Measurements from ENCODE around the gene GRID1. TPM values are rescaled to one million over a fixed set of nuclear protein-coding genes. Genes with fewer than 3 reads are reported as not detected.
"Not testable (repeated sequence)": the region's sequence is repeated elsewhere in the genome, so short reads cannot be mapped to it uniquely, and the experiment has no call there.

GRID1 gene
- total RNA-seq, 1 donor, result under 0.01 TPM

DNA sequence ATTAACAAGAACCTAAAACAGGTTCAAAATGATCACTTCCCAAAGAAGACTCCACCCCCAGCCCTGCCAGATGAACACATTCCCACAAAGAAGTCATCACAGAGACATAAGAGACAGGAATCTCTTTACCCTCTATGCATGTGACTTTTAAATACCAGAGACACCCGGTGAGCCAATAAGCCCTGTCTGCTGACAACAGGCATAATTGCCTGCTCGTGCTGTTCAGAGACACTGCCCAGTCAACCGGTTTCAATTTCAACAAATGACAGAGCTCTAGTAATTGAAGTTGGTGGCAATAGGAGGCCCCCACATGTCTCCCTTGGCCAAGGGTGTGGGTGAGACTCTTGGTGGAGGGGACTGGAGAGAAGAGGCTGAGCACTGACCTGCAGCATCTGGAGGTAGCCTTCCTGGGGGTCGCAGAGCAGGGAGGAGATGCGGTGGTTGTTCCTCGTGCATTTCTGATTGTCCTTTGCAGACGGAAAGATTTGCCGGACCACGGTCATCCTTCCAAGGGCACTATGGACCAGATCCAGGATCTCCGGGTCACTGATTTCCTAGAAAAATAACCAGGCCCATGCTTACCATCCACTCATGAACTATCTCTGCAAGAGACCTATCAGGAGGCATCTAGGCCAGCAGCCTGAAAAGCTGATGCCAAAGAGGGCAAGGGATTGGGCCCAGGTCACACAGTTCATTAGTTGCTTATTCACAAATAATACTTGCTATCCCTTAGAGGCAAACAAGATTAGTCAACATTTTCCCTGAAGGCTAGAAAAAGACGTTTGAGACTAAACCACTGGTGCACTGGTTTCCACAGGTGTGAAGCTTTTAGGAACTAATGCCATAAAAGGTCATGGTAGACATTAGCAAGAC, 497.7 kb downstream of the GRID1 start:
- no peak for DNase-seq (ENCODE audit: low read depth in 2 of 3, low spot score in 2 of 3)

DNA sequence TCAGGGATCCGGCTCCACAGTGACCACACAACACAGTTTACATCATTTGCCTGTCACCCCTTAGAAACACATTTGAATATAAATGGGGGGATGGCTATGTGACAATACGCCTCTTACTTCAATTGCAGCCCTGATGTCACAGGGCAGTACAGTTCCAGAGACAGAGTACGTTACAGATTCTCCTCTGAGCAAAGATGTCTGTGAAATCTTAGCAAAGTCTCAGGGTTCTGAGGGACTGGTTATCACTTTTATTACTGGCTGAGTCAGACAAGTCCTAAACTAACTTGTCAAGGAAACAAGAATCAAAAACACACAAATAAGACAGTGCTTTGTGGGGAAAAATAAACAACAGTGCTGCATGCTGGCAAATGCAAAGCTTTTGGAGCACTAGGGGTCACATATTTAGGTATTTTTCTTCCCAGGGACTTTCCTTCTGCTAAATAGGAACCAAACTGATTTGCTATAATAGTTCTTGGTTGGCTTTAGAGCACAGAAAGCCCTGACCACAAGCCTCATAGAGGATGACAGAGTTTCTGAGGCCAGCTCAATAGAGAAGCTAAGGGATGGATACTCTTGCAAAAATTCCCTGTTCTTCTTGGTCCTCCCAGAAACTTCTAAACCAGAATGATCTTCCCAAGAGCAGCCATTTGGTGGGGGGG, 501.6 kb downstream of the GRID1 start:
- no peak for DNase-seq (ENCODE audit: low read depth in 2 of 3, low spot score in 2 of 3)

- no peak for DNase-seq (ENCODE audit: low read depth in 2 of 3, low spot score in 2 of 3)
These were observed 502.4 kb downstream of the GRID1 start for GRCh38 chr10:85864173-85864549.

GRCh38 chr10:85863301-85864172, 503.1 kb downstream of the GRID1 start:
- DNase-seq (ENCODE audit: low read depth in 2 of 3, low spot score in 2 of 3), result no peak

DNA sequence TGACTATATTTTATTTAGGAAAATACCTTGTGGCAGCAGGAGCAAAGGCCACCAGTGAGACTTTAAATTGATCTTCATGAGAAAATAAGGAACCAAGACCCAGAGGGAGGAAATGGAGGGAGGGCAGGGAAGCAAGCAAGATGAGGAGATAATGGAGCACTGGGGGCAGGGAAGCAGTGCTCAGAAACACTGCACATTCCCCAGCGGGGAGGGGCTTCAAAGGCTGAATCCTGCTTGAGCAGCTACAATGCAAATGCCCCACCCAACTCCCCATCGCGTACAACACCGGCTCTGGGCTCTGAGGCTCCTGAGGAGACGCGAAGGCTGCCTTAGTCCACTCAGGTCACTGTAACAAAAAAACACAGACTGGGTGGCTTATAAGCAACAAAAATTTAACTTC, 503.8 kb downstream of the GRID1 start:
- no peak for DNase-seq (ENCODE audit: low read depth in 2 of 3, low spot score in 2 of 3)

DNA sequence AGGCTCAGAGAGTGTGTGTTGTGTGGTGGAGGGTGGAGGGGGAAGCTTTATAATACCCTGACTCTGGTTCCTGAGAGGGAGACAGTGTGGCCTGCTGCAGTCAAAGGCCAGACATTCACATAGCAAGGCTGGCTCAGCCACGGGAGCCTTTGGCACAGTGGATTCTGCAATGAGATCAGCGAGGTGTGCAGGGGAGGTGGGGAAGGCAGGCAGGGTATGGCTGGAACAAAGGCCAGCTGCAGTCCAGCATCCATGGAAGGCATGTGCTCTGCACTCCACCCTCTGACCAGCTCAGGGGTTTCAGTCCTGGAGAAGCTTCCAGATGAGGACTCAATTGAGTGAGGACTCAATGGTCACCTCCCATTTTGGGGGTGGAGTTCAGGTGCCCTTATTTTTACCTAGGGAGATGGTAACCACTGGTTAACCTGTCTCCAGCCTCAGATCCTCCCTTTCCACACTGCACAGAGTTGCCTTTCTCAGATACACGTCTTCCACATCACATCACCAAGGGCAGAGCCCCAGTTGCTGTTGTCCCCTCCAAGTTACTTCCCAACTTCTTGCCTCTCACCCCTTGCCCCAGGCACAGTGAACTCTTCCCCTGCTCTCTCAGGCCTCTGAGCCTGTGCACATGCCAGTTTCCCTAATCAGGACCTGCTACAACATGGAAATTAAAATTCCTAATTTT, 504.9 kb downstream of the GRID1 start:
- DNase-seq (ENCODE audit: low read depth in 2 of 3, low spot score in 2 of 3), result no peak

- no peak for DNase-seq (ENCODE audit: low read depth in 2 of 3, low spot score in 2 of 3)
These were observed 506.7 kb downstream of the GRID1 start for GRCh38 chr10:85859859-85860258.

GRCh38 chr10:85858776-85859515, 507.6 kb downstream of the GRID1 start:
- DNase-seq (ENCODE audit: low read depth in 2 of 3, low spot score in 2 of 3), result no peak

DNA sequence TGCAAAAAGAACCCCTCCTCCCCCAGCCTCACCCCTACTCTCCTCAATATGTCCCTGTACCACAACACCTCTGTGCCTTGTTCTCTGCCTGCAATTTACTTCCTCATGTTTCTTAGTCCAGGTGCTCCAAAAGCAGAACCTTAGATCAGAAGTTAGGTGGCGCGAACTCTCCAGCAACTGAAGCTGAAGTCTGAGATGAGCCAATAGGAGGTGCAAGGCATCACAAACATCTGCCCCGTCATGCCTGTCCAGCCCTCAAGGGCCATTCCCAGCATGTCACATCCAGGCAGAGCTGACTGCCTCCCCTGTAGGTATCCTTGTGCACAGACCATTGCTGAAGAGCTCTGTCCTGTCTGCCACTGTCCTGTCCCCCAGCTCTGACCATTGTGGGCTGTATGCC, 508.8 kb downstream of the GRID1 start:
- no peak for DNase-seq (ENCODE audit: low read depth in 2 of 3, low spot score in 2 of 3)

DNA sequence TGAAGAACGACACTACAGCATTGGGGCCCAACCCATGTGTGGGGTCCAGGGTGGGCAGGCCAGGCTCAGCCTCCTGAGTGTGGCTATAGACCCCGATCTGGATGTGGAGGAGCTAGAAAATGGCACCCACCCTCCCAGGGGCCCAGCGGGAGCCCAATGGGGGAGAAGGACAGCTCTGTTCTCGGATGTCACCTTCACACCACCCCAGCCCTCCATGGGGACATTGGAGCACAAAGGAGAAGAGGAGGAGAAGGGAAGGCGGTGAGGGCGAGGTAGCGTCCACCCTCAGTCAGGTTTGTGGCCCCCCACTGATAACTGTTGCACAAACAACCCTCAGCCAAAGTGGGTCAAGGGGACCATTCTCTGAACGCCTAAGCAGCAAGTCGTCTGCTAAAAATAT, 509.3 kb downstream of the GRID1 start:
- no peak for DNase-seq (ENCODE audit: low read depth in 2 of 3, low spot score in 2 of 3)

GRCh38 chr10:85851934-85852333, 514.7 kb downstream of the GRID1 start:
- DNase-seq (ENCODE audit: low read depth in 2 of 3, low spot score in 2 of 3), result no peak

DNA sequence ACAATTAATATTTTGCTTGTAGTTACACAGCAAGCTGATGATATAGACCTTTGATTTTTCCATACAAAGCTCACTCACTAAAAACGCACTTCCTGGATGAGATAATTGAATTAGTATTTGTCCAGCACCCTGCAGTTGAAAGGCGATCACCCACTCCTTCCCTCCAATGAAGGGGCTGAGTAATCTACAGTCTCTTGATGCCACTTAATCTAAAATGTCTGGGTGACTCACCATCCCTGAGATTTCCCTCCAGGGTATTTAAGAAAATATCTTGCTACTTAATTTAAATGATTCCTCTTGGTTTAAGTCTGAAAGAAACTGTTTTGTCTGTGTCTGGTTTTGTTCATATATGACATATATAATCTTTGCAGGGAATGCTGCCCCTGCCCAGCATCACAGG, 515.3 kb downstream of the GRID1 start:
- no peak for DNase-seq (ENCODE audit: low read depth in 2 of 3, low spot score in 2 of 3)

GRCh38 chr10:85850736-85851135, 515.9 kb downstream of the GRID1 start:
- no peak for DNase-seq (ENCODE audit: low read depth in 2 of 3, low spot score in 2 of 3)

- DNase-seq (ENCODE audit: low read depth in 2 of 3, low spot score in 2 of 3), result no peak
These were observed 517.3 kb downstream of the GRID1 start for GRCh38 chr10:85849315-85849714.

DNA sequence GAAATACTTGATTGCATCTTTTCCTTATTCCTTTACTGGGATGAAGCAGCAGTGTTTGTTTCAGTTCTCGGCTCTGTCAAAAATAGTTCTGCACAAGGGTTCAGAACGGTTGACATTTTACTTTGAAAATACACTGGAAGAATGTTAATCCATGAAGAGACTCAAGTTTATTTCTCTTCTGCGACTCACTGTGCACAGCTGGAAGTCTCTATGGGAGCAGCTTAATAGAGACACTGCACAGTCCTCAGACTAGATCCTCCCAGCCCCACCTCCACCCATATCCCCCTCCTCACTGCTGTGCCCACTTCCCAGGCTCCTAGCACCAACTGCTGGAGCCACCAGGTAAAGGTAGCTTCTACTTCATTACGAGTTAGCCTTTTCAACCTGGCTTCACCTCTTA, 517.8 kb downstream of the GRID1 start:
- DNase-seq (ENCODE audit: low read depth in 2 of 3, low spot score in 2 of 3), result no peak

- no peak for DNase-seq (ENCODE audit: low read depth in 2 of 3, low spot score in 2 of 3)
These were observed 519.5 kb downstream of the GRID1 start for GRCh38 chr10:85847085-85847484.

GRCh38 chr10:85838660-85839059, 527.9 kb downstream of the GRID1 start:
- DNase-seq (ENCODE audit: low read depth in 2 of 3, low spot score in 2 of 3), result not testable (repeated sequence)

- no peak for DNase-seq (ENCODE audit: low read depth in 2 of 3, low spot score in 2 of 3)
These were observed 533.6 kb downstream of the GRID1 start for GRCh38 chr10:85832988-85833387.

DNA sequence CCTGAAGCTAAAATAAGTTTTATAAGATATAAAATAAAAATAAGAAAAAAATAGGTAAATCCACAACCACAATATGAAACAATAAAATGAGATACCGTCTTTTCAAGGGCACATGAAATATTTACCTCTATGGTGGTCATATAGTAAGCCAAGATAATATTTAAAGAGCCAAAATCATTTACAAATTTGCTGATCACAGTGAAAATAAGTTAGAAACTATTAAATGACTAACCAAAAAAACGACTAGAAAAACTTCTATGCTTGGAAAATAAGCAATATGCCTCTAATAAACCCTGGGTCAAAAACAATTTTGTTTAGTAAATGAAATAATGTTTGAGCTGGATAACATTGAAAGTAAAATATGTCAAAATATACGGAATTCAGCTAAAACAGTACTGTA, 535.2 kb downstream of the GRID1 start:
- no peak for DNase-seq (ENCODE audit: low read depth in 2 of 3, low spot score in 2 of 3)

GRCh38 chr10:85826377-85826776, 540.2 kb downstream of the GRID1 start:
- DNase-seq (ENCODE audit: low read depth in 2 of 3, low spot score in 2 of 3), result no peak

Measured in hematopoietic multipotent progenitor cell (in vitro differentiated cells).